Stimulated activated CD4-positive, alpha-beta T cell treated with anti-CD3 and anti-CD28 coated beads, Interleukin-1b, Interleukin-23, amount 100 ng/mL, for 4 hours (primary cell): ENCODE measurements around the gene CRB1.

Experiments
- DNase-seq, 2 donors: peaks; one replicate each; pipeline ENCODE4 v3.0.0-alpha.2; 2020; ENCODE audit warnings: low read depth in 2 of 2

The CRB1 gene

GRCh38 chr1:197303463-197303862 is 35.4 kb downstream of the CRB1 start:
- DNase-seq: no peak

- no peak for DNase-seq
These were observed 36.7 kb downstream of the CRB1 start for GRCh38 chr1:197304638-197305200.

GRCh38 chr1:197305925-197306324 is 37.9 kb downstream of the CRB1 start:
- no peak for DNase-seq

- no peak for DNase-seq
These were observed 38.5 kb downstream of the CRB1 start for GRCh38 chr1:197306381-197307062.

GRCh38 chr1:197307136-197307535 is 39.1 kb downstream of the CRB1 start:
- DNase-seq: no peak

GRCh38 chr1:197307551-197307950 is 39.5 kb downstream of the CRB1 start:
- DNase-seq: no peak

- no peak for DNase-seq
These were observed 43.0 kb downstream of the CRB1 start for GRCh38 chr1:197311081-197311480.

GRCh38 chr1:197312163-197312562 is 44.1 kb downstream of the CRB1 start:
- DNase-seq: no peak

- no peak for DNase-seq
These were observed 45.7 kb downstream of the CRB1 start for GRCh38 chr1:197313713-197314112.

- DNase-seq: no peak
These were observed 46.6 kb downstream of the CRB1 start for GRCh38 chr1:197314682-197315081.

- DNase-seq: no peak
These were observed 51.6 kb downstream of the CRB1 start for GRCh38 chr1:197319631-197320030.

GRCh38 chr1:197320991-197321531 is 53.0 kb downstream of the CRB1 start:
- no peak for DNase-seq

- no peak for DNase-seq
These were observed 53.8 kb downstream of the CRB1 start for GRCh38 chr1:197321811-197322210.

- DNase-seq: no peak
These were observed 59.8 kb downstream of the CRB1 start for GRCh38 chr1:197327776-197328364.

GRCh38 chr1:197330213-197330612 is 62.2 kb downstream of the CRB1 start:
- DNase-seq: no peak

GRCh38 chr1:197331565-197331964 is 63.5 kb downstream of the CRB1 start:
- DNase-seq: no peak

- no peak for DNase-seq
These were observed 65.0 kb downstream of the CRB1 start for GRCh38 chr1:197333041-197333440.

- DNase-seq: no peak
These were observed 68.5 kb downstream of the CRB1 start for GRCh38 chr1:197336571-197336970.

- no peak for DNase-seq
These were observed 71.3 kb downstream of the CRB1 start for GRCh38 chr1:197339106-197340060.

- DNase-seq: no peak
These were observed 73.6 kb downstream of the CRB1 start for GRCh38 chr1:197341626-197342025.

- DNase-seq: no peak
These were observed 74.1 kb downstream of the CRB1 start for GRCh38 chr1:197342044-197342565.

- no peak for DNase-seq
These were observed 74.6 kb downstream of the CRB1 start for GRCh38 chr1:197342669-197343068.
